ENCODE results near the gene ZNF618.

GRCh38 chr9:114048533-114049415, 172.7 kb downstream of the ZNF618 start:
- TF ChIP-seq EZH2phosphoT487 (IDR thresholded peaks at IDR 0.05; ENCODE audit: insufficient read depth, low read depth) (no peak), EZH2 (IDR thresholded peaks at IDR 0.05; ENCODE audit: insufficient read depth, poor library complexity, severe bottlenecking) (no peak)
